Testis (tissue), 3 donors: ENCODE results near the gene KRTAP10-9. TPM values are rescaled to one million over a fixed set of nuclear protein-coding genes. Genes with fewer than 3 reads are reported as not detected.

Experiments used
- DNase-seq: peaks from one replicate; pipeline ENCODE4 v3.0.0-alpha.2; 2019
- H3K27ac ChIP-seq, 2 donors: fragments of 200-600 bp; sonication (generic); one replicate each; pipeline ENCODE4 v1.5.1; 2019
- H3K27me3 ChIP-seq: fragments of 200-600 bp; sonication (generic); one replicate; pipeline ENCODE4 v1.5.1; 2019
- H3K36me3 ChIP-seq: fragments of 200-600 bp; sonication (generic); one replicate; pipeline ENCODE4 v1.5.1; 2017; ENCODE audit warnings: low read depth; ENCODE audit errors: missing control alignments
- H3K4me1 ChIP-seq: fragments of 200-600 bp; sonication (generic); one replicate; pipeline ENCODE4 v1.5.1; 2019
- H3K4me3 ChIP-seq, 2 donors: fragments of 200-600 bp; sonication (generic); one replicate each; pipeline ENCODE4 v1.5.1; 2017 to 2019
- H3K9me3 ChIP-seq: fragments of 200-600 bp; sonication (generic); one replicate; pipeline ENCODE4 v1.5.1; 2017
- CTCF ChIP-seq, 3 experiments: fragments of 450-650 bp in 2 of 3; fragments of 200-600 bp in 1 of 3; sonication (generic) in 1 of 3; IDR thresholded peaks; one replicate each; pipeline ENCODE4 v1.5.1; 2016 to 2019; ENCODE audit warnings: antibody characterized with exemption in 3 of 3, mild to moderate bottlenecking in 2 of 3, moderate library complexity in 1 of 3
- POLR2A ChIP-seq: fragments of 450-650 bp; IDR thresholded peaks from one replicate; pipeline ENCODE4 v1.6.1; 2017; ENCODE audit warnings: antibody characterized with exemption, mild to moderate bottlenecking, moderate library complexity
- WGBS, 2 donors: methylation state at CpG; one replicate each; pipeline ENCODE4 v1.1.5; 2018; 5-methylcytosine and 5-hydroxymethylcytosine counted together
- intact Hi-C: fragments of 100-400 bp; cut with DNase I; formaldehyde crosslinking; loops from one replicate; pipeline ENCODE4 v1.15.1; 2023; ENCODE audit warnings: low total_unique reads
- polyA plus RNA-seq: library from polyadenylated mRNA; stranded (reverse); fragments of 350-450 nt; fragmentation: Illumina TruSeq; extraction: RNeasy Lipid Tissue Mini Kit (QIAGEN cat#74804); gene quantifications from one replicate; pipeline ENCODE4 v1.2.3, GENCODE V29; 2014; ENCODE audit warnings: low read depth, low replicate concordance; ENCODE audit not compliant: insufficient read depth
- total RNA-seq, 2 donors: library from RNA; depleted of rRNA; stranded (reverse); fragments of >200 nt; gene quantifications; one replicate each; pipeline ENCODE4 v1.2.3, GENCODE V29; 2016

KRTAP10-9 gene
- total and polyA plus RNA-seq, 3 donors from 2014 or later: not detected

DNA sequence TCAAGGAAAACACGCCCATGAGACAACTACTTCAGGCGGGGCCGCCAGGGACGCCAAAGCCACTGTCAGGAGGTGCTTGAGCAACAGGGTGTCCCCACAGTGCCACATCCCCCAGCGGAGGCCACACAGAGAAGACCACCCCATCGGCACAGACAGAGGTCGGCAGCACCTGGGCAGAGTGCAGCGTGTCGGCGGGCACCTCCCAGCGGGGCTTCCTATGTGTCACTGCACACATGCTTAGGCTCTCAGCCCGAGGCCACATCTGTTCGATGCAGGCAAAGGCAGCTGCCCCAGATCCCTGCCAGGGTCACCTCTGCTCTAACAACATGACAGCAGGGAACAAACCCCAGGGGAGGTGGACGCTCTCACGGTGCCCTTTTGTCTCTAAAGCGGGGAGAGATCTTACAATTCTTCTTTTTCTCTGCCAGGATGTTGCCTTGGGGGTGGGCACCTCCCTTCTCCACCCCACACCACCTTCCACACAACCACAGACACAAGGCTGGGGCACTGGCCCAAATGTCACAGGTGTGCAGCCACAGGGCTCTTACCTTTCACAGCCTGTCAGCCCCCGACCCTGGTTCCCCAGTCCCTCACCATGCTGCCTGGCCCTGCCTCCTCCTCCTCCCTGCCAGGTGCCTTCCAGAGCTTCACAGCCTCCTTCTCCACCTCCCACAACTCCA, 10.8 kb upstream of the KRTAP10-9 start:
- 58 to 85% methylated on average over 7 to 16 of the region's 17 CpGs for WGBS, 2 donors
- Histone ChIP-seq H3K36me3 (no peaks in the 10 kb centered on the region), H3K27me3 (no peaks in the 10 kb centered on the region), H3K4me1 (no peaks in the 10 kb centered on the region), H3K27ac (no peak overlapping the region), H3K9me3 (no peaks in the 10 kb centered on the region), H3K4me3 (no peak overlapping the region)
- intact Hi-C loops: no loop called here
- TF ChIP-seq POLR2A (no peak), CTCF (IDR thresholded peaks at IDR 0.05) (no peak)
- no peak for DNase-seq

DNA sequence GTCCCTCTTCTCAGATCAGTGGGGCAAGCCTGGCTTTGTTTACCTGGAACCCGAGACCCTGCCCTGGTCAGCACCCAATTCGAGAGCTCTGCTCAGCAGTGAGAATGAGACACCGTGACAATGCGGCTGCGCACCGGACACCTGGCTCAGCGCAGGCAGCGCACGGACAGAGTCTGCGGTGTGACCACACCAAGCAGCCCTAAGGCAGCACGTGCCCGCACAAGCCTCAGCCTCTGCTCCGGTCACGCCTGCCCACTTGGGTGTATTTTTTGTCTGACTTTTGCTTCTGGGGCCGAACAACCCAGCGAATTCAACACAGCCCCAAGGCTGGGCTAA, 10.3 kb upstream of the KRTAP10-9 start:
- no peak for DNase-seq
- no peak for TF ChIP-seq POLR2A
- no peak for TF ChIP-seq CTCF (IDR thresholded peaks at IDR 0.05)

GRCh38 chr21:44617071-44617501, 9.8 kb upstream of the KRTAP10-9 start:
- Histone ChIP-seq H3K36me3 (no peaks in the 10 kb centered on the region), H3K4me3 (no peak overlapping the region), H3K27me3 (no peaks in the 10 kb centered on the region), H3K9me3 (no peaks in the 10 kb centered on the region), H3K27ac (no peak overlapping the region), H3K4me1 (no peaks in the 10 kb centered on the region)
- 66 to 71% methylated on average over 8 of the region's 8 CpGs for WGBS, 2 donors
- TF ChIP-seq POLR2A (no peak), CTCF (IDR thresholded peaks at IDR 0.05) (no peak)
- intact Hi-C loops: no loop called here
- DNase-seq: no peak

More for the DNA sequence above, 10.3 kb upstream of the KRTAP10-9 start:
- Histone ChIP-seq H3K4me3 (no peak overlapping the region), H3K36me3 (no peaks in the 10 kb centered on the region), H3K9me3 (no peaks in the 10 kb centered on the region), H3K27me3 (no peaks in the 10 kb centered on the region), H3K4me1 (no peaks in the 10 kb centered on the region), H3K27ac (no peak overlapping the region)
- WGBS, 2 donors: 82 to 91% methylated on average over 15 to 16 of the region's 16 CpGs
- intact Hi-C loops: no loop called here

DNA sequence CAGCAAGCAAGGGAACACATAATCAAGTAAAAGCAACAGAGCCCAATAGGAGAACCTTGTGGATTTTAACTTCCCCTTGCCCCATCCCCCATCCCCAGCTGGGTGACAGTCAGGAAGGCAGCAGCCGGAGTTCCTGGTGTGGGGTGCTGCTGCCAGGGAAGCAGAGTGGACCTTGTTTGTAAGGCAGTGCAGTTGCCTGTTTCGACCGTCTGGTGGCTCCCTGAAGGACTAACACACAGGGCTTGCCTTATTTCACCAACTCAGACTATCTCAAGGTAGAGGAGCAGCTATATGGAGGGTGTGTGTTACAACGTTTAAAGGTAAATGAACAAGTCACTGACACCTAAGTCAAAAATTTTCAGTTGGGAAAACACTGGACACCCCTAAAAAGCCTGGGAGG, 8.4 kb upstream of the KRTAP10-9 start:
- no peaks in the 10 kb centered on the region for H3K4me1 ChIP-seq
- H3K4me3 ChIP-seq: no peak overlapping the region
- intact Hi-C loops: no loop called here
- no peak for TF ChIP-seq CTCF (IDR thresholded peaks at IDR 0.05)
- H3K9me3 ChIP-seq: no peaks in the 10 kb centered on the region
- no peaks in the 10 kb centered on the region for H3K27me3 ChIP-seq
- WGBS, 2 donors: 47% methylated on average over 4 of the region's 4 CpGs
- no peaks in the 10 kb centered on the region for H3K36me3 ChIP-seq
- H3K27ac ChIP-seq: no peak overlapping the region
- no peak for DNase-seq

DNA sequence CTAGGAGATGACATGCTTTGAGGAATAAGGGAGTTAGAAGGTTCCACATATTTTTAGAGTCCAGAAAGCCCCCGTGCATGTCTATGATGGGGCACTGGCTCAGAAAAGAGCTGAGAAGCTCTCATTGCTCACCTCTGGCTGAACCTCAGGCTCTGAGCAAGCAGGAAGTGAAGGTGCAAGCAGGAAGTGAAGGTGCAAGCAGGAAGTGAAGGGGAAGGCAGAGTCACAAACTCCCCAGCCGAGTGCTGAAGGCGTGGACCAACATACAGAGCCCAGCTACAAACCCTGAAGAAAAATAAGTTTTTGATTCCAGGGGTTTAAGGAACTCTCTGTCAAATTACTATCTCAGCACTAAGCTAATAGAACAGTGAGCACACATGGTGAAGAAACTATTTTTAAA, 8.0 kb upstream of the KRTAP10-9 start:
- Histone ChIP-seq H3K27me3 (no peaks in the 10 kb centered on the region), H3K36me3 (no peaks in the 10 kb centered on the region), H3K27ac (no peak overlapping the region), H3K9me3 (no peaks in the 10 kb centered on the region), H3K4me1 (no peaks in the 10 kb centered on the region), H3K4me3 (no peak overlapping the region)
- WGBS, 2 donors: 80 to 82% methylated on average over 3 of the region's 3 CpGs
- no peak for DNase-seq
- intact Hi-C loops: no loop called here
- TF ChIP-seq CTCF (IDR thresholded peaks at IDR 0.05) (no peak), POLR2A (no peak)
